Measurements from ENCODE around the gene SBNO2.
A peak's percentile ranks its signal among the peaks of the same experiment; 100 is the strongest.
"Not testable (repeated sequence)": the region's sequence is repeated elsewhere in the genome, so short reads cannot be mapped to it uniquely, and the experiment has no call there.

SBNO2 gene

DNA sequence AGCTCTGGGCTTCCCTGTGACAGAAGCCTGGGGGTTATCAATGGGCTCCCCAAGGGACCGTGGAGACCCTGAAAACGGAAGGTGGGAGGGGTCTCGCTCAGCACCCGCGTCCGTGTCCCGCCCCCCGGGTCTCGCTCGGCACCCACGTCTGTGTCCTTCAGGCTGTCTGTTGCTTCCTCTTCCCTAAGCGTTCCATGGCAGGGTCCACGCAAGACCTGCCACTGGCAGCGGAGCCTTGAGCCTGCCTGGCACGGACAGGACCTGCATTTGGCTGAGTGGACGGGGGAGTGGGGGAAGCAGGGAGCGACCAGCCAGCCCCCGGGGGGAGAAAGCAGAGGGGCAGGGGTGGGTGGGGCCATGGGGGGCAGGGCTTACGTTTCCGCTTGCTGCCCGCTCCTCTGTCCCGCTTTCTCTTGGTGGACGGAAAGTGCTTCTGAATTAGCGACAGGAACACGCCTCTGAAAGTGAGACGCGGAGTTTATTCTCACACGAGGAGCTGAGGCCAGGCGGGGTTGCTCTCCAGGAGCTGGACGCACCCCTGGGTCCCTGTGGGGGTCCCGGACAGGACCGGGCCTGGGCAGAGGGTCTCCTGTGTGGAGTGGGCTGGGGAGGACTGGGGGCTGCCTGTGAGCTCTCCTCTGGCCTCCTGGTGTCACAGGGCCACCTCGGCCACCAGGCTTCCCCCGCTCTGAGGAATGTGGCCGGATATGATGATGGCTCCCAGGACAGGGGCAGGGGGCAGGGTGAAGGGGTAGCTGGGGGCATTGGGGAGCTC lies 58.2 kb downstream of the SBNO2 start:
- no peak for DNase-seq (ENCODE audit: low spot score)
- no peak for TF ChIP-seq CTCF (IDR thresholded peaks at IDR 0.05; ENCODE audit: borderline replicate concordance, control extremely low read depth, extremely low read depth, insufficient read depth, missing control alignments)
- in situ Hi-C loops (cut with MboI; ENCODE audit: low sequenced_read_pairs, unreplicated experiment), result no loop called here

DNA sequence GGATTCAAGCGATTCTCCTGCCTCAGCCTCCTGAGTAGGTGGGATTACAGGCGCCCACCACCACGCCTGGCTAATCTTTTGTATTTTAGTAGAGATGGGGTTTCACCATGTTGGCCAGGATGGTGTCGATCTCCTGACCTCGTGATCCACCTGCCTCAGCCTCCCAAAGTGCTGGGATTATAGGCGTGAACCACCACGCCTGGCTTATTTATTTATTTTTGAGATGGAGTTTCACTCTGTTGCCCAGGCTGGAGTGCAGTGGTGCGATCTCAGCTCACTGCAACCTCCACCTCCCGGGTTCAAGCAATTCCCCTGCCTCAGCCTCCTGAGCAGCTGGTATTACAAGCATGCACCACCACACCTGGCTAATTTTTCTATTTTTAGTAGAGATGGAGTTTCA lies 59.3 kb downstream of the SBNO2 start:
- in situ Hi-C loops (cut with MboI; ENCODE audit: low sequenced_read_pairs, unreplicated experiment); DNase-seq (ENCODE audit: low spot score): not testable (repeated sequence)

DNA sequence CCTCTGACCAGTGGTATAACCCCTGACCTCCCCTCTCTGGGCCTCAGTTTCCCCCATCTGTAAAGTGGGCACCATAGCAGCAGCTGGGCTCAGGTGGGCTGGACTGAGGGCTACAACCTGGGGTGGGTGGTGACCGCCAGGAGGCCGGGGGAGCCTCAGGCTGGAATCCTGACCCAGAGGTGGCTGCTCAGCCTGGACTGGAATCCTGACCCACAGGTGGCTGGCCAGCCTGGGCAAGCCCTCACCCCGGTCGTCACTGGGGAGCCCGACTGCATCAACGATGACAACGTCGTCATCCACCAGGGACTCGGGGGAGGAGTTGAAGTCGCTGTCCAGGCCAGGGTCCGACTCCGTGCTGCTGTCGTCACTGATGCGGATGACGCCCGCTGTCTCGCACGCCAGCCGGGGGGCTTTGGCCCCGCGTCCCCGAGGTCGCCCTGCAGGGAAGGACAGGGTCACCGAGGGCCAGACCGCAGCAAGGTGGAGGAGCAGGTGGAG lies 60.0 kb downstream of the SBNO2 start:
- DNase-seq (ENCODE audit: low spot score), result no peak
- TF ChIP-seq CTCF (IDR thresholded peaks at IDR 0.05; ENCODE audit: borderline replicate concordance, control extremely low read depth, extremely low read depth, insufficient read depth, missing control alignments), result no peak
- in situ Hi-C loops (cut with MboI; ENCODE audit: low sequenced_read_pairs, unreplicated experiment), result no loop called here

DNA sequence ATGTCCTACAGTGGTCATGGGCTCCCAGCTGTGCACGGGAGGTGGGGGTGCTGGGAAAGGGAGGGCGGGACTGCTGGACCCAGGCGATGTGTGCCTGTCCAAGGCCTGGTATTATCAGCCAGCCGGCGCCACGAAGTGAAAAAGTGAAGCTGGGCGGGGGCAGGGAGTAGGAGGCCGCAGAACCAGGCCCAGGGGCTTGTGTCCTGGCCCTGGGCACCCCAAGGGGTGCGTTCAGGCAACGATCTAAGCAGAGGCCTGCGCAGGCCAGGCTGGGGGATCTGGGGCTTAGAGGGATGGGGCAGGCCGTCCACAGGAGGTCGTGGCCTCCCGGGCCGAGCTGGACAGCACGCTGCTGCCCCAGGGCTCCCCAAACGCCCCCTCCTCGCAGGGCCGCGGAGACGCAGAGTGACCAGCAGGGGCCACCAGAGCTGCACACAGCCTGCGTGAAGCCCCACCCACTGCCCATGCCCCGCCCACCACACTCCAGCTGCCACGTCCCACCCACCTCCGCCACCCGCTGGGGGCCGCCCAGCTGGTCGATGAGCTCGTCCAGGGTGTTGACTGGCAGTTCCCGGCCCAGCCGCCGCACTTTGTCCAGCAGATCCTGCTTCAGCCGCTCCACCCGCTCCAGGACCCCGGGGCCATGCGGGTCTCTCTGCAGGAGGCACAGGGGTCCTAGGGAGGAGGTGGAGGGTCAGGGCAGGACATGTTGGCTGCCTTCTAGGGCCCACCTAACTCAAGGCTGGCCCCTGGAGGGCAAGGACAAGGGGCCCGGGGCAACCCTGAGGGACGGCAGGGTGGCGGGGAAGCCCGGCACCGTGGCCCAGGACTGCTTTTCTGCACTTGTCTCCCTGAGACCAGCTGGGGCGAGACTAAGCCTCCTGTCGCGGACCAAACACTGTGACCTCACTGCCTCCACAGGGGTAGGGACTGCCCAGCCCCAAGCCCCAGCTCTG lies 60.8 kb downstream of the SBNO2 start:
- peak; percentile 98 for DNase-seq (ENCODE audit: low spot score)
- peak; percentile 87 for TF ChIP-seq CTCF (IDR thresholded peaks at IDR 0.05; ENCODE audit: borderline replicate concordance, control extremely low read depth, extremely low read depth, insufficient read depth, missing control alignments)
- in situ Hi-C loops (cut with MboI; ENCODE audit: low sequenced_read_pairs, unreplicated experiment), result no loop called here

- no peak for DNase-seq (ENCODE audit: low spot score)
- in situ Hi-C loops (cut with MboI; ENCODE audit: low sequenced_read_pairs, unreplicated experiment), result no loop called here
- TF ChIP-seq CTCF (IDR thresholded peaks at IDR 0.05; ENCODE audit: borderline replicate concordance, control extremely low read depth, extremely low read depth, insufficient read depth, missing control alignments), result no peak
Measured at GRCh38 chr19:1112268-1113029, 61.6 kb downstream of the SBNO2 start.

GRCh38 chr19:1111641-1112267 lies 62.3 kb downstream of the SBNO2 start:
- in situ Hi-C loops (cut with MboI; ENCODE audit: low sequenced_read_pairs, unreplicated experiment), result no loop called here
- DNase-seq (ENCODE audit: low spot score), result no peak
- TF ChIP-seq CTCF (IDR thresholded peaks at IDR 0.05; ENCODE audit: borderline replicate concordance, control extremely low read depth, extremely low read depth, insufficient read depth, missing control alignments), result no peak
